Testis (tissue), 2 donors: Measurements from ENCODE around the gene KBTBD4.

Source experiments
- CTCF ChIP-seq, 3 experiments: fragments of 450-650 bp in 2 of 3; fragments of 200-600 bp in 1 of 3; sonication (generic) in 1 of 3; IDR thresholded peaks; one replicate each; pipeline ENCODE4 v1.5.1; 2016 to 2019; ENCODE audit warnings: antibody characterized with exemption in 3 of 3, mild to moderate bottlenecking in 2 of 3, moderate library complexity in 1 of 3
- POLR2A ChIP-seq: fragments of 450-650 bp; IDR thresholded peaks from one replicate; pipeline ENCODE4 v1.6.1; 2017; ENCODE audit warnings: antibody characterized with exemption, mild to moderate bottlenecking, moderate library complexity

- no peak for TF ChIP-seq POLR2A
- no peak for TF ChIP-seq CTCF (IDR thresholded peaks at IDR 0.05)
Observed at GRCh38 chr11:47589977-47590861, 11.4 kb upstream of the KBTBD4 start.
